HepG2 (cell line): ENCODE measurements around the gene C16orf82. TPM values are rescaled to one million over a fixed set of nuclear protein-coding genes. Genes with fewer than 3 reads are reported as not detected.

Source experiments
- ATF1 ChIP-seq: IDR thresholded peaks from 2 replicates; pipeline ENCODE4 v1.6.1; 2016; ENCODE audit warnings: mild to moderate bottlenecking, control low read depth
- ESRRA ChIP-seq: sonication (generic); formaldehyde crosslinking; IDR thresholded peaks from 2 replicates; pipeline ENCODE4 v1.5.1; 2020; ENCODE audit warnings: mild to moderate bottlenecking, low read depth, missing genetic modification reagents
- KDM3A ChIP-seq: IDR thresholded peaks from 2 replicates; pipeline ENCODE4 v1.6.1; 2018; ENCODE audit warnings: low read depth, missing compliant biosample characterization
- KLF11 ChIP-seq: IDR thresholded peaks from 2 replicates; pipeline ENCODE4 v1.6.1; 2016; ENCODE audit warnings: missing compliant biosample characterization
- SMAD3 ChIP-seq: sonication (generic); formaldehyde crosslinking; IDR thresholded peaks from 2 replicates; pipeline ENCODE4 v1.4.0; 2020; ENCODE audit warnings: missing genetic modification reagents
- ZNF33A ChIP-seq: sonication (generic); formaldehyde crosslinking; IDR thresholded peaks from 2 replicates; pipeline ENCODE4 v1.5.1; 2020; ENCODE audit warnings: missing genetic modification reagents, mild to moderate bottlenecking, moderate library complexity, borderline replicate concordance
- ZNF570 ChIP-seq: sonication (generic); formaldehyde crosslinking; IDR thresholded peaks from 2 replicates; pipeline ENCODE4 v1.4.0; 2020; ENCODE audit warnings: mild to moderate bottlenecking, missing genetic modification reagents, borderline replicate concordance
- ZSCAN9 ChIP-seq: IDR thresholded peaks from 2 replicates; pipeline ENCODE4 v1.6.1; 2016; ENCODE audit warnings: borderline replicate concordance
- polyA plus RNA-seq, 8 experiments: library from polyadenylated mRNA; depleted of rRNA in 3 of 8; stranded (reverse) in 7 of 8; unstranded in 1 of 8; fragments of >200 nt; fragmentation: Illumina TruSeq in 4 of 8; extraction: Trizol in 4 of 8; gene quantifications; 2 replicates each; pipeline versions ENCODE4 v1.2.1 to v1.2.3, GENCODE V29; 2011 to 2016; ENCODE audit warnings: low read depth in 4 of 8, missing spikeins in 1 of 8, mixed read lengths in 1 of 8; ENCODE audit not compliant: insufficient read depth in 1 of 8
- total RNA-seq, 5 experiments: library from RNA; depleted of rRNA; stranded (reverse); fragments of >200 nt; fragmentation: Illumina TruSeq; extraction: Trizol; gene quantifications; 2 replicates each; pipeline ENCODE4 v1.2.3, GENCODE V29; 2016; ENCODE audit warnings: low read depth in 1 of 5
- TF ChIP-seq, protein P1 (sequence below): sonication (generic); formaldehyde crosslinking; IDR thresholded peaks from 2 replicates; pipeline ENCODE4 v1.5.0; 2020; ENCODE audit warnings: missing genetic modification reagents
- TF ChIP-seq, protein P2 (sequence below): sonication (generic); formaldehyde crosslinking; IDR thresholded peaks from 2 replicates; pipeline ENCODE4 v1.4.0; 2020; ENCODE audit warnings: mild to moderate bottlenecking, missing genetic modification reagents, borderline replicate concordance
- TF ChIP-seq, protein P3 (sequence below): sonication (generic); formaldehyde crosslinking; conservative IDR thresholded peaks from 2 replicates; pipeline ENCODE4 v1.8.0; 2022; ENCODE audit warnings: low read depth, missing genetic modification reagents
- TF ChIP-seq, protein P4 (sequence below): sonication (generic); formaldehyde crosslinking; IDR thresholded peaks from 2 replicates; pipeline ENCODE4 v1.5.0; 2020; ENCODE audit warnings: mild to moderate bottlenecking, missing genetic modification reagents, moderate library complexity

C16orf82 gene
- total and polyA plus RNA-seq, 2 of the 13 experiments (the other 11 are each of a cell fraction or from before 2014, with no cell fraction given): not detected

DNA sequence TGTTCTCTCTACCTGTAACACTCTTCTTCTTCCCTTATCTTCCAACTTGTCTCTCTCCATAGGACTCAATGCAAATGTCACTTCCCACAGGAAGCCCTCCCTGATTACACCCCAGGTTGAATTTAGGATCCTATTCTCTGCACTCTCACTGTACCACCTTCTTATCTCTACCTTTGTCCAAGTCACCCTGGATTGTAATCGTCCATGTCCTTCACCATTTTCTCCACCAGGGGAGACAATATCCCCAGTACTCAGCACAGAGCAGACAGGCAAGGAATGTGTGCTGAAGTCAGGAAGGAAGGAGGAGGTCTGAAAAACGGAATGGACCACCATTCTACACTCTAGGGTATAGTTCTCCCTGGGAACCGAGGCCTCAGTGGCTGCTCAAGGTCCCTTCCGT, 14.2 kb downstream of the C16orf82 start (continued):
- TF ChIP-seq KLF11 (CRISPR knock-in tag) (no peak), ZNF570 (CRISPR knock-in tag) (no peak), KDM3A (no peak), SMAD3 (CRISPR knock-in tag) (no peak), ATF1 (no peak), ESRRA (CRISPR knock-in tag) (no peak), ZSCAN9 (CRISPR knock-in tag) (no peak), ZNF33A (no peak)
- TF ChIP-seq, protein P1, sequence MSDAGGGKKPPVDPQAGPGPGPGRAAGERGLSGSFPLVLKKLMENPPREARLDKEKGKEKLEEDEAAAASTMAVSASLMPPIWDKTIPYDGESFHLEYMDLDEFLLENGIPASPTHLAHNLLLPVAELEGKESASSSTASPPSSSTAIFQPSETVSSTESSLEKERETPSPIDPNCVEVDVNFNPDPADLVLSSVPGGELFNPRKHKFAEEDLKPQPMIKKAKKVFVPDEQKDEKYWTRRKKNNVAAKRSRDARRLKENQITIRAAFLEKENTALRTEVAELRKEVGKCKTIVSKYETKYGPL: no peak
- TF ChIP-seq, protein P2, sequence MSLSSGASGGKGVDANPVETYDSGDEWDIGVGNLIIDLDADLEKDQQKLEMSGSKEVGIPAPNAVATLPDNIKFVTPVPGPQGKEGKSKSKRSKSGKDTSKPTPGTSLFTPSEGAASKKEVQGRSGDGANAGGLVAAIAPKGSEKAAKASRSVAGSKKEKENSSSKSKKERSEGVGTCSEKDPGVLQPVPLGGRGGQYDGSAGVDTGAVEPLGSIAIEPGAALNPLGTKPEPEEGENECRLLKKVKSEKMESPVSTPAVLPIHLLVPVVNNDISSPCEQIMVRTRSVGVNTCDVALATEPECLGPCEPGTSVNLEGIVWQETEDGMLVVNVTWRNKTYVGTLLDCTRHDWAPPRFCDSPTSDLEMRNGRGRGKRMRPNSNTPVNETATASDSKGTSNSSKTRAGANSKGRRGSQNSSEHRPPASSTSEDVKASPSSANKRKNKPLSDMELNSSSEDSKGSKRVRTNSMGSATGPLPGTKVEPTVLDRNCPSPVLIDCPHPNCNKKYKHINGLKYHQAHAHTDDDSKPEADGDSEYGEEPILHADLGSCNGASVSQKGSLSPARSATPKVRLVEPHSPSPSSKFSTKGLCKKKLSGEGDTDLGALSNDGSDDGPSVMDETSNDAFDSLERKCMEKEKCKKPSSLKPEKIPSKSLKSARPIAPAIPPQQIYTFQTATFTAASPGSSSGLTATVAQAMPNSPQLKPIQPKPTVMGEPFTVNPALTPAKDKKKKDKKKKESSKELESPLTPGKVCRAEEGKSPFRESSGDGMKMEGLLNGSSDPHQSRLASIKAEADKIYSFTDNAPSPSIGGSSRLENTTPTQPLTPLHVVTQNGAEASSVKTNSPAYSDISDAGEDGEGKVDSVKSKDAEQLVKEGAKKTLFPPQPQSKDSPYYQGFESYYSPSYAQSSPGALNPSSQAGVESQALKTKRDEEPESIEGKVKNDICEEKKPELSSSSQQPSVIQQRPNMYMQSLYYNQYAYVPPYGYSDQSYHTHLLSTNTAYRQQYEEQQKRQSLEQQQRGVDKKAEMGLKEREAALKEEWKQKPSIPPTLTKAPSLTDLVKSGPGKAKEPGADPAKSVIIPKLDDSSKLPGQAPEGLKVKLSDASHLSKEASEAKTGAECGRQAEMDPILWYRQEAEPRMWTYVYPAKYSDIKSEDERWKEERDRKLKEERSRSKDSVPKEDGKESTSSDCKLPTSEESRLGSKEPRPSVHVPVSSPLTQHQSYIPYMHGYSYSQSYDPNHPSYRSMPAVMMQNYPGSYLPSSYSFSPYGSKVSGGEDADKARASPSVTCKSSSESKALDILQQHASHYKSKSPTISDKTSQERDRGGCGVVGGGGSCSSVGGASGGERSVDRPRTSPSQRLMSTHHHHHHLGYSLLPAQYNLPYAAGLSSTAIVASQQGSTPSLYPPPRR: no peak
- TF ChIP-seq, protein P3, sequence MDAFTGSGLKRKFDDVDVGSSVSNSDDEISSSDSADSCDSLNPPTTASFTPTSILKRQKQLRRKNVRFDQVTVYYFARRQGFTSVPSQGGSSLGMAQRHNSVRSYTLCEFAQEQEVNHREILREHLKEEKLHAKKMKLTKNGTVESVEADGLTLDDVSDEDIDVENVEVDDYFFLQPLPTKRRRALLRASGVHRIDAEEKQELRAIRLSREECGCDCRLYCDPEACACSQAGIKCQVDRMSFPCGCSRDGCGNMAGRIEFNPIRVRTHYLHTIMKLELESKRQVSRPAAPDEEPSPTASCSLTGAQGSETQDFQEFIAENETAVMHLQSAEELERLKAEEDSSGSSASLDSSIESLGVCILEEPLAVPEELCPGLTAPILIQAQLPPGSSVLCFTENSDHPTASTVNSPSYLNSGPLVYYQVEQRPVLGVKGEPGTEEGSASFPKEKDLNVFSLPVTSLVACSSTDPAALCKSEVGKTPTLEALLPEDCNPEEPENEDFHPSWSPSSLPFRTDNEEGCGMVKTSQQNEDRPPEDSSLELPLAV (CRISPR knock-in tag): no peak
- TF ChIP-seq, protein P4, sequence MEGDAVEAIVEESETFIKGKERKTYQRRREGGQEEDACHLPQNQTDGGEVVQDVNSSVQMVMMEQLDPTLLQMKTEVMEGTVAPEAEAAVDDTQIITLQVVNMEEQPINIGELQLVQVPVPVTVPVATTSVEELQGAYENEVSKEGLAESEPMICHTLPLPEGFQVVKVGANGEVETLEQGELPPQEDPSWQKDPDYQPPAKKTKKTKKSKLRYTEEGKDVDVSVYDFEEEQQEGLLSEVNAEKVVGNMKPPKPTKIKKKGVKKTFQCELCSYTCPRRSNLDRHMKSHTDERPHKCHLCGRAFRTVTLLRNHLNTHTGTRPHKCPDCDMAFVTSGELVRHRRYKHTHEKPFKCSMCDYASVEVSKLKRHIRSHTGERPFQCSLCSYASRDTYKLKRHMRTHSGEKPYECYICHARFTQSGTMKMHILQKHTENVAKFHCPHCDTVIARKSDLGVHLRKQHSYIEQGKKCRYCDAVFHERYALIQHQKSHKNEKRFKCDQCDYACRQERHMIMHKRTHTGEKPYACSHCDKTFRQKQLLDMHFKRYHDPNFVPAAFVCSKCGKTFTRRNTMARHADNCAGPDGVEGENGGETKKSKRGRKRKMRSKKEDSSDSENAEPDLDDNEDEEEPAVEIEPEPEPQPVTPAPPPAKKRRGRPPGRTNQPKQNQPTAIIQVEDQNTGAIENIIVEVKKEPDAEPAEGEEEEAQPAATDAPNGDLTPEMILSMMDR (CRISPR knock-in tag): peak; percentile 56
